ENCODE measurements around the gene UNC13C.
"Not testable (repeated sequence)": the region's sequence is repeated elsewhere in the genome, so short reads cannot be mapped to it uniquely, and the experiment has no call there.

The UNC13C gene

DNA sequence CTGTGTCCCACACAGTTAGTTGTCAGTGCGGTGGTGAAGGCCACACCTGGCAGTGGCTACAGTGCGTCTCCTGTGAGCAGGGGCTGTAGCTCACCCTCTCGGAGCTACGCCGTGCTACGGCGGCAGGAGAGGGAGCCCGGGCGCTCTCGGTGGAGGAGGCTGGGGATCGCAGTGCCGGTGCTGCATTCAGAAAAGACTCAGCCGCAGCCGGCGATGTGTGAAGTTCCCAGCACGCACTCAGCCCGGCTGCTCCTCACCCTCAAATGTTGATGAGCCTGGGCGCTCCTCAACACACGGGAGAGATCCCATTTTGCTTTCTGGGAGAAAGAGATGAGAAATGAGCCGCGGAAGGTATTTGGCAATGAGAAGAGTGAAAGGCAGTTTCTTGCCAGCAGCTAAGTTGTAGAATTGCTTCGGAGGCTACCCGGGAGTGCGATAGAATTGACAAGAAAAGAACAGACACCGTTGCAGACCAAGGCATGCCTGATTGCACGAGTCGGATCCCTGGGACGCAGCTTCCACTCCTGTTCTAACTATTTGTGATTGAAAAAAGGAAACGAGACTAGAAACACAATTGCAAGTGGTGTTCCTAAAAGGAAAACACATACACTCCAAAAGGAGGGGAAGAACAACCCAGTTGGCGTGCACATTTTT, at the start of gene UNC13C:
TSS of gene UNC13C (plus strand) at position 189 of the 654 bp plus-strand sequence. CDS start 34,463 bp downstream, outside the sequence.
- H3K4me1 ChIP-seq (ENCODE audit: control insufficient read depth in 5 of 5, insufficient read depth in 5 of 5, low read length in 5 of 5): peaks cover 0 to 12% (median 9%) of the 10 kb centered on the region in 5 donors
- H3K9me3 ChIP-seq (ENCODE audit: control insufficient read depth in 5 of 5, low read length in 5 of 5): no peaks in the 10 kb centered on the region
- H3K27me3 ChIP-seq (ENCODE audit: control insufficient read depth in 5 of 5, insufficient read depth in 4 of 5, low read length in 5 of 5): peaks cover 4 to 13% (median 6%) of the 10 kb centered on the region in 5 donors
- H3K9ac ChIP-seq (ENCODE audit: low read length in 5 of 5): peak within 1 kb of the TSS in 1 of 5 donors; percentile 33
- H3K4me3 ChIP-seq (ENCODE audit: low read depth in 1 of 5, low read length in 5 of 5): peak within 1 kb of the TSS; percentile 24 to 47 (median 44)
- no peak within 1 kb of the TSS for H3K27ac ChIP-seq (ENCODE audit: low read depth, low read length)
- no peaks in the 10 kb centered on the region for H3K36me3 ChIP-seq (ENCODE audit: control insufficient read depth in 5 of 5, insufficient read depth in 5 of 5, low read length in 5 of 5)

GRCh38 chr15:53936137-53936536, 42.1 kb upstream of the UNC13C start:
- peak overlapping the region in 1 of 5 donors; percentile 7 for H3K4me3 ChIP-seq (ENCODE audit: low read depth in 1 of 5, low read length in 5 of 5)
- H3K9me3 ChIP-seq (ENCODE audit: control insufficient read depth in 5 of 5, low read length in 5 of 5): peaks cover 4 to 22% (median 7%) of the 10 kb centered on the region in 5 donors
- peaks cover 0 to 2% (median 0%) of the 10 kb centered on the region in 5 donors for H3K27me3 ChIP-seq (ENCODE audit: control insufficient read depth in 5 of 5, insufficient read depth in 4 of 5, low read length in 5 of 5)
- H3K9ac ChIP-seq (ENCODE audit: low read length in 5 of 5): no peak overlapping the region
- H3K4me1 ChIP-seq (ENCODE audit: control insufficient read depth in 5 of 5, insufficient read depth in 5 of 5, low read length in 5 of 5): no peaks in the 10 kb centered on the region
- no peak overlapping the region for H3K27ac ChIP-seq (ENCODE audit: low read depth, low read length)
- no peaks in the 10 kb centered on the region for H3K36me3 ChIP-seq (ENCODE audit: control insufficient read depth in 5 of 5, insufficient read depth in 5 of 5, low read length in 5 of 5)

- H3K4me1 ChIP-seq (ENCODE audit: control insufficient read depth in 5 of 5, insufficient read depth in 5 of 5, low read length in 5 of 5); H3K4me3 ChIP-seq (ENCODE audit: low read depth in 1 of 5, low read length in 5 of 5); H3K27me3 ChIP-seq (ENCODE audit: control insufficient read depth in 5 of 5, insufficient read depth in 4 of 5, low read length in 5 of 5); H3K36me3 ChIP-seq (ENCODE audit: control insufficient read depth in 5 of 5, insufficient read depth in 5 of 5, low read length in 5 of 5); H3K9ac ChIP-seq (ENCODE audit: low read length in 5 of 5); H3K27ac ChIP-seq (ENCODE audit: low read depth, low read length): not testable (repeated sequence)
- H3K9me3 ChIP-seq (ENCODE audit: control insufficient read depth in 5 of 5, low read length in 5 of 5): peaks cover 4 to 22% (median 7%) of the 10 kb centered on the region in 5 donors
Observed at GRCh38 chr15:53937632-53938031, 40.6 kb upstream of the UNC13C start.

DNA sequence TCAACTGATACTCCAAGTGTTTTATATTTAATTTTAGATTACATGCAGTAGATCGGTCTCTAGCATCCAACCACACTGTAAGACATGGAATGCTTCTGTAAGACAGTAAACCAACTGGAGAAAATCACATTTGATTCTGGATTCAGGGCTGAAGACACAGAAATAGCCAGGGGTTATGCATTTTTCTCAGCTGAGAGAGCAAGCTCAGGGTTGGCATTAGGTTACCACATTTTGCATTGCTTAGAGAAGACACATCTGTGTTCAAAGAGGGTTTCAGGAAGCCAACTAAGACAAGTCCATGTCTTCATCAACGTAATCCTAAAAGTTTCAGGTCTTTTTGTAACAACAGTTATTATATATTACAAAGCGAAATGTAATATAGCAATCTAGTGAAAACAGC, 27.7 kb upstream of the UNC13C start:
- no peaks in the 10 kb centered on the region for H3K27me3 ChIP-seq (ENCODE audit: control insufficient read depth in 5 of 5, insufficient read depth in 4 of 5, low read length in 5 of 5)
- H3K27ac ChIP-seq (ENCODE audit: low read depth, low read length): no peak overlapping the region
- no peaks in the 10 kb centered on the region for H3K36me3 ChIP-seq (ENCODE audit: control insufficient read depth in 5 of 5, insufficient read depth in 5 of 5, low read length in 5 of 5)
- H3K9ac ChIP-seq (ENCODE audit: low read length in 5 of 5): no peak overlapping the region
- peaks cover 0 to 6% (median 5%) of the 10 kb centered on the region in 5 donors for H3K9me3 ChIP-seq (ENCODE audit: control insufficient read depth in 5 of 5, low read length in 5 of 5)
- no peaks in the 10 kb centered on the region for H3K4me1 ChIP-seq (ENCODE audit: control insufficient read depth in 5 of 5, insufficient read depth in 5 of 5, low read length in 5 of 5)
- H3K4me3 ChIP-seq (ENCODE audit: low read depth in 1 of 5, low read length in 5 of 5): no peak overlapping the region

DNA sequence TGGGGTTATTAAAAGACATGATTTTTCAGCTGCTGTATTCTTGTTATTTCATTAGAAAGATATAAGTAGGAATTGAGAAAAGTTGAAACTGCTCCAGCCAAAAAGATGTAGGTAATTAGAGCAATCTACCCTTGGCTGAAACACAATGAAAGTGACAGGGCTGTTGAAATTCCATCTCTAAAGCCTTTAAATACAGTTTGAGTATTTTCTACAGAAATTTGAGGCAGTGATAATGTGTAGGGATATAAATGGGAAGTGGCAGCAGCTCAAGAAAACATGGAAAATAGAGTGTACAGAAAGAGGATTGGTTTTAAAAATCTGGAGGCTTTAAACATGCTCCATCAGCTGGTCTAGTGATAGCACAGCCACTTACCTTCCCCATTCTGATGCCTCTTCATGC, 22.8 kb upstream of the UNC13C start:
- Histone ChIP-seq H3K4me1 (ENCODE audit: control insufficient read depth in 5 of 5, insufficient read depth in 5 of 5, low read length in 5 of 5) (no peaks in the 10 kb centered on the region), H3K9me3 (ENCODE audit: control insufficient read depth in 5 of 5, low read length in 5 of 5) (no peaks in the 10 kb centered on the region), H3K27ac (ENCODE audit: low read depth, low read length) (no peak overlapping the region), H3K27me3 (ENCODE audit: control insufficient read depth in 5 of 5, insufficient read depth in 4 of 5, low read length in 5 of 5) (no peaks in the 10 kb centered on the region), H3K4me3 (ENCODE audit: low read depth in 1 of 5, low read length in 5 of 5) (no peak overlapping the region), H3K9ac (ENCODE audit: low read length in 5 of 5) (no peak overlapping the region), H3K36me3 (ENCODE audit: control insufficient read depth in 5 of 5, insufficient read depth in 5 of 5, low read length in 5 of 5) (no peaks in the 10 kb centered on the region)

GRCh38 chr15:53962646-53963561, 15.3 kb upstream of the UNC13C start:
- Histone ChIP-seq H3K9me3 (ENCODE audit: control insufficient read depth in 5 of 5, low read length in 5 of 5) (no peaks in the 10 kb centered on the region), H3K27ac (ENCODE audit: low read depth, low read length) (no peak overlapping the region), H3K9ac (ENCODE audit: low read length in 5 of 5) (no peak overlapping the region), H3K4me1 (ENCODE audit: control insufficient read depth in 5 of 5, insufficient read depth in 5 of 5, low read length in 5 of 5) (no peaks in the 10 kb centered on the region), H3K27me3 (ENCODE audit: control insufficient read depth in 5 of 5, insufficient read depth in 4 of 5, low read length in 5 of 5) (no peaks in the 10 kb centered on the region), H3K36me3 (ENCODE audit: control insufficient read depth in 5 of 5, insufficient read depth in 5 of 5, low read length in 5 of 5) (no peaks in the 10 kb centered on the region), H3K4me3 (ENCODE audit: low read depth in 1 of 5, low read length in 5 of 5) (no peak overlapping the region)

DNA sequence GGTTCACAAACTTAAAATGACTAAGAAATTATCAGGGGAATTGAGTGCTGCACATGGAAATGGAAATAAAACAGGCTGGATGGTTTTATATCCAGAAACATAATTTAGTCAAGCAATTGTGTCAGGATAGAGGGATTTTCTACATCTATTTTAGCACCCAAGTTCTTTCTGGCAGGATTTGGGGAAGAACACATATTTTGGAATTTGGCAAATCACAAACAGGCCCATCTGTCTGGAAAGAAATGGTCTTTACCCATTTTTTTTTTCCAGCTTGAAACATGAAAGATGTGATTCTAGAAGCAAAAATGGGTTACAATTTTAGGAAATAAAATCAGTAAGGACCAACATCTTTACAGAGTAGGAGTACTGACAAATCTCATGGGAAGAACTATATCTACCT, 14.4 kb upstream of the UNC13C start:
- H3K4me3 ChIP-seq (ENCODE audit: low read depth in 1 of 5, low read length in 5 of 5): no peak overlapping the region
- no peaks in the 10 kb centered on the region for H3K27me3 ChIP-seq (ENCODE audit: control insufficient read depth in 5 of 5, insufficient read depth in 4 of 5, low read length in 5 of 5)
- H3K9me3 ChIP-seq (ENCODE audit: control insufficient read depth in 5 of 5, low read length in 5 of 5): no peaks in the 10 kb centered on the region
- no peaks in the 10 kb centered on the region for H3K4me1 ChIP-seq (ENCODE audit: control insufficient read depth in 5 of 5, insufficient read depth in 5 of 5, low read length in 5 of 5)
- no peaks in the 10 kb centered on the region for H3K36me3 ChIP-seq (ENCODE audit: control insufficient read depth in 5 of 5, insufficient read depth in 5 of 5, low read length in 5 of 5)
- H3K9ac ChIP-seq (ENCODE audit: low read length in 5 of 5): no peak overlapping the region
- no peak overlapping the region for H3K27ac ChIP-seq (ENCODE audit: low read depth, low read length)

DNA sequence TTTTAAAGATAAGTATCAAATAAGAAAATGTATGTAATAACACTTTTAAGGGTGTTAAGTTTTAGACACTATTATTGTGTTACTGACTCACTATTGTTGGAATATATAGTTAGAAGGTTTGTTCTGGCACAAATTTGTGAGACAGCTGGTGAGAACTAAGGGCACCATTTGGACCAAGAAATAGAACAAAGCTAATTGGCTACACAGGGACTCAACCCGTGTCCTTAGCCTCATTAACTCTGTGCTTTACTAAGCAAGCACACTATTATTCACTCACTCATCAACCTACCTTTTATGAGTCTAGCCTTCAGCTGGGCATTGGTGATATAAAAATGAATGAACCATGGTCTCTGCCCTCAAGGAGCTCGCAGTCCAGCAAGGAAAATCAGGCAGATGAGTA, 4.1 kb upstream of the UNC13C start:
- no peak overlapping the region for H3K9ac ChIP-seq (ENCODE audit: low read length in 5 of 5)
- peaks cover 0 to 12% (median 9%) of the 10 kb centered on the region in 5 donors for H3K4me1 ChIP-seq (ENCODE audit: control insufficient read depth in 5 of 5, insufficient read depth in 5 of 5, low read length in 5 of 5)
- H3K9me3 ChIP-seq (ENCODE audit: control insufficient read depth in 5 of 5, low read length in 5 of 5): peaks cover 0 to 2% (median 0%) of the 10 kb centered on the region in 5 donors
- H3K36me3 ChIP-seq (ENCODE audit: control insufficient read depth in 5 of 5, insufficient read depth in 5 of 5, low read length in 5 of 5): no peaks in the 10 kb centered on the region
- no peak overlapping the region for H3K27ac ChIP-seq (ENCODE audit: low read depth, low read length)
- no peak overlapping the region for H3K4me3 ChIP-seq (ENCODE audit: low read depth in 1 of 5, low read length in 5 of 5)
- peaks cover 4 to 7% (median 6%) of the 10 kb centered on the region in 5 donors for H3K27me3 ChIP-seq (ENCODE audit: control insufficient read depth in 5 of 5, insufficient read depth in 4 of 5, low read length in 5 of 5)

- Histone ChIP-seq H3K4me1 (ENCODE audit: control insufficient read depth in 5 of 5, insufficient read depth in 5 of 5, low read length in 5 of 5) (peaks cover 0 to 12% (median 9%) of the 10 kb centered on the region in 5 donors), H3K4me3 (ENCODE audit: low read depth in 1 of 5, low read length in 5 of 5) (no peak overlapping the region), H3K9me3 (ENCODE audit: control insufficient read depth in 5 of 5, low read length in 5 of 5) (peaks cover 0 to 2% (median 0%) of the 10 kb centered on the region in 5 donors), H3K36me3 (ENCODE audit: control insufficient read depth in 5 of 5, insufficient read depth in 5 of 5, low read length in 5 of 5) (no peaks in the 10 kb centered on the region), H3K27me3 (ENCODE audit: control insufficient read depth in 5 of 5, insufficient read depth in 4 of 5, low read length in 5 of 5) (peaks cover 4 to 10% (median 6%) of the 10 kb centered on the region in 5 donors), H3K9ac (ENCODE audit: low read length in 5 of 5) (no peak overlapping the region), H3K27ac (ENCODE audit: low read depth, low read length) (no peak overlapping the region)
Observed at GRCh38 chr15:53974813-53975212, 3.4 kb upstream of the UNC13C start.

DNA sequence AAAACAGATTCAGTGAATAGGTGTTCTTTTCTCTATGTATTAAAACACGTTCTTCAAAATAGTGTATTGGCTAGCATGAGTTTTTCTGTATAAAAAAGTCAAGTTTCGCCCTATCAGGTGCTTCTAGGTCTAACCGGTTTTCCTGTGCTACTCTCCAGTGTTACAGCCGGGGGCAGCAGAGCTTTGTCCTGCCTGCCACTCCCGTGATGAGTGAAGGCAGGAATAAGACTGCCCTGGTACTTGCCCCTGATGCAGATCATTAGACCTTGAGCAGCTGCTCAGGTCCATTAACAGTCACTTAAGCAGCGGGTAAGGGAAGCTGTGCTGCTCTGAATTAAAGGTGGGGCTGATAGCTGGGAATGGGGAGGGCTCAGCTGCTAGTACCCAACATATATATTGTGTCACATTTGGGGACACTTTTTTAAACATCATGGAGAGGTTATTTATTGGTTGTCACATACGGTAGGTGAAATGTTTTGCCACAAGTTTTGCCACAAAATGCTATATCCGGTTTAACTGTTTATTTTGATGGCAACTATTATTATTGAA, 1.3 kb upstream of the UNC13C start:
- Histone ChIP-seq H3K9ac (ENCODE audit: low read length in 5 of 5) (no peak overlapping the region), H3K9me3 (ENCODE audit: control insufficient read depth in 5 of 5, low read length in 5 of 5) (no peaks in the 10 kb centered on the region), H3K36me3 (ENCODE audit: control insufficient read depth in 5 of 5, insufficient read depth in 5 of 5, low read length in 5 of 5) (no peaks in the 10 kb centered on the region), H3K4me3 (ENCODE audit: low read depth in 1 of 5, low read length in 5 of 5) (no peak overlapping the region), H3K4me1 (ENCODE audit: control insufficient read depth in 5 of 5, insufficient read depth in 5 of 5, low read length in 5 of 5) (peaks cover 0 to 12% (median 9%) of the 10 kb centered on the region in 5 donors), H3K27ac (ENCODE audit: low read depth, low read length) (no peak overlapping the region), H3K27me3 (ENCODE audit: control insufficient read depth in 5 of 5, insufficient read depth in 4 of 5, low read length in 5 of 5) (peaks cover 4 to 13% (median 6%) of the 10 kb centered on the region in 5 donors)

Data from subcutaneous abdominal adipose tissue (tissue), 5 donors.